HG02973 (cell line): ENCODE results near the gene RAB14.

Source experiments
- ATAC-seq: cut with Tn5 transposase; IDR thresholded peaks from one replicate; pipeline ENCODE4 v1.9.1; 2021; ENCODE audit warnings: moderate library complexity; ENCODE audit not compliant: unreplicated experiment

RAB14 gene

GRCh38 chr9:121201738-121202533 is at the start of gene RAB14:
TSS of gene RAB14 (minus strand) at chr9:121201869. CDS start at chr9:121193412, 8,457 bp downstream.
- peak; percentile 74 for ATAC-seq

- ATAC-seq: no peak
These were observed 47.9 kb upstream of the RAB14 start for GRCh38 chr9:121249563-121249962.

- no peak for ATAC-seq
These were observed 45.3 kb upstream of the RAB14 start for GRCh38 chr9:121246821-121247561.

- ATAC-seq: no peak
These were observed 41.3 kb upstream of the RAB14 start for GRCh38 chr9:121242959-121243346.

GRCh38 chr9:121242219-121242958 is 40.7 kb upstream of the RAB14 start:
- no peak for ATAC-seq

- no peak for ATAC-seq
These were observed 38.9 kb upstream of the RAB14 start for GRCh38 chr9:121240472-121241135.

- ATAC-seq: no peak
These were observed 38.2 kb upstream of the RAB14 start for GRCh38 chr9:121239851-121240250.

- no peak for ATAC-seq
These were observed 37.4 kb upstream of the RAB14 start for GRCh38 chr9:121239071-121239470.

- no peak for ATAC-seq
These were observed 36.2 kb upstream of the RAB14 start for GRCh38 chr9:121237916-121238315.

GRCh38 chr9:121235512-121235911 is 33.8 kb upstream of the RAB14 start:
- ATAC-seq: no peak

GRCh38 chr9:121234832-121235161 is 33.1 kb upstream of the RAB14 start:
- no peak for ATAC-seq

- no peak for ATAC-seq
These were observed 32.5 kb upstream of the RAB14 start for GRCh38 chr9:121233906-121234831.

GRCh38 chr9:121232251-121232650 is 30.6 kb upstream of the RAB14 start:
- ATAC-seq: no peak

- ATAC-seq: no peak
These were observed 28.6 kb upstream of the RAB14 start for GRCh38 chr9:121230256-121230655.

GRCh38 chr9:121227862-121228261 is 26.2 kb upstream of the RAB14 start:
- no peak for ATAC-seq

- ATAC-seq: no peak
These were observed 24.5 kb upstream of the RAB14 start for GRCh38 chr9:121226175-121226574.

- no peak for ATAC-seq
These were observed 23.6 kb upstream of the RAB14 start for GRCh38 chr9:121225240-121225639.

GRCh38 chr9:121222524-121223171 is 21.0 kb upstream of the RAB14 start:
- no peak for ATAC-seq

GRCh38 chr9:121221664-121222055 is 20.0 kb upstream of the RAB14 start:
- no peak for ATAC-seq
